ENCODE measurements around the gene APBA2.

DNA sequence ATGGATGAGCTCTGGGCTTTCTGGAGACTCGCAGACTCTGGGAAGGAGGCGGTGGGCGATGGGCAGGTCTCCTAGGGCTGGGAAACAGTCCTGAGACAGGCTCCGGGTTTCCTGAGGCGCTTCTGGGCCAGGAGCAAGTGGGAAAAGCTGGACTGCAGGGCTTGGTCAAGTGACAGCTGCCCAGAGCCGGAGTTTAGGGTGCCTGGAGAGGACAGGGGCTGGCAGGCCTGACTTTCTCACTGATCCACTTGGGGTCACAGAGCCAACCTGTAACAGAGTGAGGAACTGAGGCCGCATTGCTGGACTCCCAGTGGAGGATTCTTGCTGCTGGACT, 107.9 kb downstream of the APBA2 start:
- TF ChIP-seq, protein P1, sequence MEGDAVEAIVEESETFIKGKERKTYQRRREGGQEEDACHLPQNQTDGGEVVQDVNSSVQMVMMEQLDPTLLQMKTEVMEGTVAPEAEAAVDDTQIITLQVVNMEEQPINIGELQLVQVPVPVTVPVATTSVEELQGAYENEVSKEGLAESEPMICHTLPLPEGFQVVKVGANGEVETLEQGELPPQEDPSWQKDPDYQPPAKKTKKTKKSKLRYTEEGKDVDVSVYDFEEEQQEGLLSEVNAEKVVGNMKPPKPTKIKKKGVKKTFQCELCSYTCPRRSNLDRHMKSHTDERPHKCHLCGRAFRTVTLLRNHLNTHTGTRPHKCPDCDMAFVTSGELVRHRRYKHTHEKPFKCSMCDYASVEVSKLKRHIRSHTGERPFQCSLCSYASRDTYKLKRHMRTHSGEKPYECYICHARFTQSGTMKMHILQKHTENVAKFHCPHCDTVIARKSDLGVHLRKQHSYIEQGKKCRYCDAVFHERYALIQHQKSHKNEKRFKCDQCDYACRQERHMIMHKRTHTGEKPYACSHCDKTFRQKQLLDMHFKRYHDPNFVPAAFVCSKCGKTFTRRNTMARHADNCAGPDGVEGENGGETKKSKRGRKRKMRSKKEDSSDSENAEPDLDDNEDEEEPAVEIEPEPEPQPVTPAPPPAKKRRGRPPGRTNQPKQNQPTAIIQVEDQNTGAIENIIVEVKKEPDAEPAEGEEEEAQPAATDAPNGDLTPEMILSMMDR (IDR thresholded peaks at IDR 0.05), result no peak
- TF ChIP-seq POLR2AphosphoS5 (IDR thresholded peaks at IDR 0.05), result no peak

Measured in stomach (tissue), 4 donors.